ENCODE measurements around the gene CACNB3. TPM values are rescaled to one million over a fixed set of nuclear protein-coding genes. Genes with fewer than 3 reads are reported as not detected.
A peak's percentile ranks its signal among the peaks of the same experiment; 100 is the strongest.
"Not testable (repeated sequence)": the region's sequence is repeated elsewhere in the genome, so short reads cannot be mapped to it uniquely, and the experiment has no call there.

Gene CACNB3
- total and polyA plus RNA-seq, 2 of the 13 experiments (the other 11 are each of a cell fraction or from before 2014, with no cell fraction given), result 0.29 to 0.54 TPM

GRCh38 chr12:48859607-48860006 is 41.3 kb downstream of the CACNB3 start (continued):
- TF ChIP-seq KLF12 (CRISPR knock-in tag; IDR thresholded peaks at IDR 0.05; ENCODE audit: borderline replicate concordance) (no peak), POGZ (CRISPR knock-in tag; IDR thresholded peaks at IDR 0.05) (no peak), ZNF275 (CRISPR knock-in tag; IDR thresholded peaks at IDR 0.05; ENCODE audit: borderline replicate concordance) (no peak), ZNF20 (CRISPR knock-in tag; IDR thresholded peaks at IDR 0.05) (no peak), CEBPB (IDR thresholded peaks at IDR 0.05; ENCODE audit: borderline replicate concordance, low read depth, low read length) (no peak), ZNF713 (CRISPR knock-in tag; IDR thresholded peaks at IDR 0.05) (no peak), THYN1 (CRISPR knock-in tag; IDR thresholded peaks at IDR 0.05; ENCODE audit: borderline replicate concordance, low read depth) (no peak), DMAP1 (CRISPR knock-in tag; IDR thresholded peaks at IDR 0.05) (no peak), ZNF737 (CRISPR knock-in tag; IDR thresholded peaks at IDR 0.05; ENCODE audit: borderline replicate concordance) (no peak), DPF2 (CRISPR knock-in tag; IDR thresholded peaks at IDR 0.05; ENCODE audit: borderline replicate concordance, low read depth) (no peak), NR2F2 (IDR thresholded peaks at IDR 0.05; ENCODE audit: borderline replicate concordance, low read depth) (0 out of 2 replicates have a peak, but pooled peaks have one; percentile 28), NR2F6 (IDR thresholded peaks at IDR 0.05) (peak; percentile 62), NR2F6 (CRISPR knock-in tag; IDR thresholded peaks at IDR 0.05) (peak; percentile 75), ZNF629 (CRISPR knock-in tag; conservative IDR thresholded peaks at IDR 0.05) (no peak), PITX1 (CRISPR knock-in tag; IDR thresholded peaks at IDR 0.05) (peak; percentile 56; the same call in 1 of the 2 replicates), ZNF7 (CRISPR knock-in tag; IDR thresholded peaks at IDR 0.05) (no peak)

GRCh38 chr12:48860236-48860635 is 41.9 kb downstream of the CACNB3 start:
- WGBS (ENCODE audit: low lambda C conversion rate), result 89% methylated on average over 5 of the region's 5 CpGs
- H3K79me2 ChIP-seq (ENCODE audit: insufficient read depth, low read length); H3K9me3 ChIP-seq (ENCODE audit: low read length); FAIRE-seq; H3K9ac ChIP-seq (ENCODE audit: insufficient read depth, low read depth, low read length); in situ Hi-C loops (cut with HindIII; ENCODE audit: extremely low pct_ligation_motif_present, low pct_unique_long_range_greater_than_20kb); BruUV-seq (replicated peaks); H2AFZ ChIP-seq (ENCODE audit: low read length); ATAC-seq; H3K27me3 ChIP-seq (ENCODE audit: control insufficient read depth in 1 of 2, insufficient read depth in 2 of 2, low read length in 2 of 2); H3K36me3 ChIP-seq (replicated peaks in 1 of 2; ENCODE audit: control insufficient read depth in 1 of 2, insufficient read depth in 2 of 2, low read length in 2 of 2); CTCF ChIA-PET (ENCODE audit: low intra/inter-chr PET ratio, low total read pairs); H3K4me2 ChIP-seq (ENCODE audit: low read depth, low read length); intact Hi-C loops (cut with micrococcal nuclease; ENCODE audit: unreplicated experiment); DNase-seq (ENCODE audit: low spot score); H3K4me3 ChIP-seq (replicated peaks in 1 of 3; ENCODE audit: insufficient read depth in 1 of 3, low read depth in 2 of 3, low read length in 3 of 3); H4K20me1 ChIP-seq (ENCODE audit: insufficient read depth, low read length); H3K27ac ChIP-seq (ENCODE audit: extremely low read length, insufficient read depth, low read length): not testable (repeated sequence)
- POLR2A ChIA-PET, result interaction anchor here (0.9 to 1.2 kb wide), 3 partner anchors 23 to 97 kb away, joined by 3 read pairs; partner anchors contain the start of gene ARF3
- H3K4me1 ChIP-seq (ENCODE audit: insufficient read depth, low read length), result peaks cover 25% of the 10 kb centered on the region
